ENCODE data around the gene XRCC5.
"Not testable (repeated sequence)": the region's sequence is repeated elsewhere in the genome, so short reads cannot be mapped to it uniquely, and the experiment has no call there.

XRCC5 gene

DNA sequence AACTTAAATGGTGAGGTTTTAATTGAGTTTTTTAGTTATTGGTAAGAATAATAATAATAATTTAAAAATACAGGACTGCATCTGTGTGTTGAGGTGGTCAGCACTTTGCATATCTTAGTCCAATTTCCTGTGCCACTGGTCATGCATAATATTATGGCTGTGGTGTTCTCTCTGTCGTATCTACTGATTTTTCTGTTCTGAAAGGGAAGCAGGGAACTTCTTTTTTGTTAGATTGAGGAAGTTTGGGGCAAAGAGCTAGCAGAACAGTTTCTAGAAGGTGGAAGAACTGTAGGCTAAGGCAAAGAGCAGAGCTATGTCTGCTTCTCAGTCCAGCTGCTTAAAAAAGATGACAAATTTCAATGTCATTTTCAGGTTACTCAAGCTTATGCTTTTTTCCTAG lies 74.3 kb downstream of the XRCC5 start:
- no peak for DNase-seq (ENCODE audit: low read depth, low spot score)
- H3K27ac ChIP-seq, result no peak overlapping the region

DNA sequence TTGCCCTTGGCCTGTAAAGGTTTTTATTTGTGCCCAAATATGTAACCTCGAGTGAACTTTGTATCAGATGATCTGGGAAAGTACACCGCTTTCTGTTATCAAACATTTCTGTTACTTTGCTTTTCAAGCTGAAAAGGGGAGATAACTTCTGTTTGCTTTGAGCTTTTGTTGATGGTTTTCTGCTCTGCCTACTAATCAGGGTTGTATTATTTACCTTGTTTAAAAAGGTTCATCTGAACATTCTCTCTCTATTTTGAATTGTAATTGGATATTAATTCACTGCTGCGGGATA lies 79.4 kb downstream of the XRCC5 start:
- H3K27ac ChIP-seq, result peak overlapping the region; percentile 37
- DNase-seq (ENCODE audit: low read depth, low spot score), result no peak

DNA sequence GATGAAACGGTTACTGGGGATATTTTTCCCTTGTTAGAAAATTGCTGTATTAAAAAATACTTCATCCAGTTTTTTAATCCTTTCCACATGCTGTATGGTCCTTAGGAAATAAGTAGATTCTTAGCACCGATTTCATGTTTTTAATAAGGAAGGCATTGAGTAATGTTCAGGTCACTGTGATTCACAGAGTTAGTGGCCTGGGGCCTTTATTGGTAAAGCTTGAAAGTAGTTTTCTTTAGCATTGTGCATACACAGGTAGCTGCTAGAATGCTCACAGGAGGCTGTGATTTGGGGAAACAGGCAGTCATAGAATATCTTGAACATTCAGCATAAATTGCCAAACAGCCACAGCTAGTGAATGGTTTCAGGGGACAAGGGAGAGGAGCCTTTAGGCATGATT lies 79.8 kb downstream of the XRCC5 start:
- peak; percentile 39 for DNase-seq (ENCODE audit: low read depth, low spot score)
- H3K27ac ChIP-seq, result peak overlapping the region; percentile 37

DNA sequence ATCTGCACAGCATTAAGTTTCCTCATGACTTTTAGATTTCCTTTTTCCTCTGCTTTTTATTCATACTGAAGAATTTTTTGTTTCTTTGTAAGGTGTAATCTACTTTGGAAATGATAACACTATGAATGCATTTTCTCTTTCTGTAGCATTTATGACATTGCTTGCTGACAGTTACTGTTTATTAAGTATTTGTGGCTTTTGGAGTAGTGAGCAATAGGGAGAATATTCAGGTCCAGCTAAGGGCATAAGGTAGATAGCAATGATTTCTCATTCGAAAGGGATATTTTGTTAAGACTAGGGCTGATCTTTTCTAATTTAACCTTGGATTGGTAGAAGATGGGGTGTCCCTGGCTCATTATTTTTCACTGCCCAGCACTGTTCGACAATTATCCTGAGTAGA lies 80.3 kb downstream of the XRCC5 start:
- H3K27ac ChIP-seq, result no peak overlapping the region
- no peak for DNase-seq (ENCODE audit: low read depth, low spot score)

DNA sequence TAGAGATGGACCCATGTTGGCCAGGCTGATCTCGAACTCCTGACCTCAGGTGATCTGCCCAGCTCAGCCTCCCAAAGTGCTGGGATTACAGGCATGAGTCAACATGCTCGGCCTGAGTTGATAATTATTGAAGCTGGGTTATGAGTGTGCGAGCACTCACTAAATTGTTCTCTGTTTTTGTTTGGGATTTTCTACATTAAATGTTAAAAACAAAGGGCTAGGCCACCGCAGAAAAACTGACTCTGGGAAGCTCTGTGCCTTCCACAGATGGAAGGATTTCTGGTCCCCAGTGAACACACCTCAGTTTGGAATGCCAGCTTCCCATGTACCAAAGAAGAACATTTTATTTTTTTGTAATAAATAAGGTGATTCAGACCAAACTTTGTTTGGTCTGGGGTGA lies 83.0 kb downstream of the XRCC5 start:
- H3K27ac ChIP-seq, result no peak overlapping the region
- no peak for DNase-seq (ENCODE audit: low read depth, low spot score)

DNA sequence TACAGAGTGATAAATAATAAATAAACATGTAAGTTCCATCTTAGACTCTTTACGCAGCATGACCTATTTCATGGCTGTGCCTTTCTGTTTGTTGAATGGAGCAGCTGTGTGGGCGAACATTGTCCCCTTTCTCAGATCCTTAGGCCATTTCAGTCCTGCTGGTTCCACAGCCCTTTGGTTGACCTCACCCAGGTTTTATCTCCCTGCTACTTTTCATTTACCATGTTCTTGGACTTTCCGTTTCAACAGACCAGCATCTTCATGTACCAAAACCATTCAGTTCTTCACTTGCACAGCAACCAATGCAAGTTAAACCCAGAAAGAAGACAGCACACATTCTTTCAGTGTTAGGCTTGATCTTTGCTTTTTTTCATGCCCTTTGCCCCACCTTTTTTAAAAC lies 83.8 kb downstream of the XRCC5 start:
- DNase-seq (ENCODE audit: low read depth, low spot score), result no peak
- H3K27ac ChIP-seq, result no peak overlapping the region

DNA sequence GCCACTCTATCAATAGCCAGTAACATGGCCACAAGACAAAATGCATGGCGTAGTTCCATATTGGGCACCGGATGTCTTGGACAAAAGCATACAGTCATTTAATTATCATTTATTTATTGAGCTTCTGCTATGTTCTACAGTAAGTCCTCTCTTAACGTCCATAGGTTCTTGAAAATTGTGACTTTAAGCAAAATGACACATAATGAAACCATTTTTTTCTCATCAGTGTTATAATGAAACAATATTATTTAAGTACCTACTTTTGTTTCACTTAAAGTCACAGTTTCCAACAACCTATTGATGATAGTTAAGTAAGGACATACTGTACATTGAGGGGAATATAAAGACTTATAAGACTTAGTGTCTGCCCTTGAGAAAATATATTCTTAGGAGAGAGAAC lies 84.9 kb downstream of the XRCC5 start:
- no peak for DNase-seq (ENCODE audit: low read depth, low spot score)

DNA sequence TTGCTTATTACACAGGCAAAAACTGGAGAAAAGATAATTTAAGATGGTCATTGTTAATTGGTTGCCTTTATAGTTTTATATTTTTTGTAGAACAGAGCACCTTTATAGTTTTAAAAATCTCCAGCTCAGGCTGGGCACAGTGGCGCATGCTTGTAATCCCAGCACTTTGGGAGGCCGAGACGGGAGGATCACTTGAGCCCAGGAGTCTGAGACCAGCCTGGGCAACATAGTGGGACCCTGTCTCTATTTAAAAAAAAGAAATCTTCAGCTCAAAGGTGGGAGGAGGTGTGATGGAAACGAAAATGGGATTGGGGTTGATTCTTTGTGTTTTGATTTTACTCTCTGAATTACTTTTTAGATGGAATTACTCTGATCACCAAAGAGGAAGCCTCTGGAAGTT lies 85.4 kb downstream of the XRCC5 start:
- H3K27ac ChIP-seq, result peak overlapping the region; percentile 51
- DNase-seq (ENCODE audit: low read depth, low spot score), result no peak

More for the DNA sequence above, 84.9 kb downstream of the XRCC5 start:
- no peak overlapping the region for H3K27ac ChIP-seq

DNA sequence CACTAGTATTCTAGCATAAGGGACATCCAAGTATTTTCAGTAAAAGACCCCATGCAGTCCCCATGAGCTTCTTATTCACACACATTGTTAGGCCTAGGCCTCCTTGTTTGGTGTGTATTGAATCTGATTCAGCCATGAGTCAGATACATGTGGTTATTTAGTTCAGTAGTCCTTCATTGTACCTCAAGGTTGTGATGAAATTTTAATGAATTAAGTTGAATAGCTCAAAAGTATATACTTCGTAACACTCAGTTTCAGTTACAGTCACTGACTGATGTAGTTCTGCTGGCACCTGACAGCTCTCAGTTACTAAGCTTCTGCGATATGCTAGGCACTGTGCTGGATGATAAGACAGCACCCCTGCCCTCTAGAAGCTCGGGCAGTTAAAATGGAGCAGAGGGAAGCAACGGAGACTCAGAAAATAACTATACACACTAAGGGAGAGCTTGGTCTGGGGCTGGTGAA lies 86.4 kb downstream of the XRCC5 start:
- peak; percentile 71 for DNase-seq (ENCODE audit: low read depth, low spot score)
- H3K27ac ChIP-seq, result peak overlapping the region; percentile 51

DNA sequence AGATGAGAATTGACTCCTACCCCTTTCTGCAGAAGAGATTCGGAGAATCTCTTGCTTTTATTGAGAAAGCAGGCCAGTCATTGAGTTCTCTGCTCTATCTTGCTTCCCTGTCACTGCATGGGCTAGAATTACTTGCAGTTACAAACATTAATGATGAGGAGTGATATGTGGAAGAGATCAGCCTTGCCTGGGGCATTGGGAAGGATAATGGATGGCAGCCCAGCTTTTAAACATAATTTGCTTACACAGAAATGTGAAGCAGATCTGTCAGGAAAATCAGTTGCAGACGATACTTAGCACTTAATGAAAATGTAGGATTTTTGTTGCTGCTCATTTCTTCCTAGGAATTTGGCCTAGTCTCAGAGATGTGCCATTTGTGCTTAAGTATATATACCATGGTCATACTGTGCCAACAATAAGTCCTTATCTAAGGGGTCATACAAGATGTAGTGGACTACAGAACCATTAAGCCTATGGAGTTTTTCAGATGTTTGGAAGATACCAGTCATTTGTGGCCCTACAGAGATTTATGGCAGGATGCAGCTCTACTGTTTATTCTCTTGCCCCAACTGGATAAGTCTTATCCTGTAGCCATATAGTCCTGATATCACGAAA lies 92.7 kb downstream of the XRCC5 start:
- H3K27ac ChIP-seq, result no peak overlapping the region
- DNase-seq (ENCODE audit: low read depth, low spot score), result no peak

DNA sequence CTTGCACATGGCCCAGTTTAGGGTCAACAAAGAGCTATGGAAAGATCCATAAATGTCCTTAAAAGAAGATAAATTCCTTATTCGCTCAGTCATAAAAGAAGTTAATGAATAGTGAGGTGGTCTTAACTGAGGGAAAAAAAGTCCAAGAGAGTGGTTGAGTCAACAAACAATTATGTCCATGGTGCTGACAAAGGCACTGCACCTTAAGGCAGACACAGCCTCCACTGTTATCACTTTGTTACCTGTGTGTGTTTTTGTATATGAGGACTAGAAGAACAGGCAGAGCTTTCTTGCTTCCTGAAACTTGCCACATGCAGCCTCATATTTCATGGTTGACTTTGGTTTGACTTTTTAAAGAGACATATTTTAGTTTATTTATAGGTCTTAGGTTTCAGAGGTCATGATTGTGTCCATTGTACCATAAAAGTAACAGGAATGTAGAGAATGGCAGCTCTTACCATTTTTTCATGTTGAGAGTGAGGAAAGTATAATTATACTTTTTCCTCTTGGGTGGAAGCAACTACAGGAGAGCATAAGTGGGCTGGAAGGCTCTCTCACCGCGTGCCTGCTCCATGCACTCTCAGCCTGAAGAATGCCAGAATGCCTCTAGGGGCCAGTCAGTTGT lies 93.6 kb downstream of the XRCC5 start:
- no peak overlapping the region for H3K27ac ChIP-seq
- no peak for DNase-seq (ENCODE audit: low read depth, low spot score)

DNA sequence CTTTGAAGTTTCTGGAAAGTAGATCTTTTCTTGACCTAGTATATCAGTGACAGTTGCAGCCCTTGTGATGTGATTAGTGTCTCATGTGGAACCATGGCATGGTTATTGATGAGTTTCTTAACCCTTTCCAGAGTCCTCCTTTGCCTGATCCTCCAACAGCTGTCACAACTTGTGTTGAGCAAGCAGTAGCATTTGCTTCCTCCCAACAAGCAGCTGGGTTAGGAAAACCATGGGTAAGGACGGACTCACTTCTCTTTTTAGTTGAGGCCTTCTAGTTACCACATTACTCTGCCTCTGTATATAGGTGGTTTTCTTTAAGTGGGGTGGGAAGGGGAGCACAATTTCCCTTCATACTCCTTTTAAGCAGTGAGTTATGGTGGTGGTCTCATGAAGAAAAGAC lies 96.3 kb downstream of the XRCC5 start:
- H3K27ac ChIP-seq, result no peak overlapping the region
- no peak for DNase-seq (ENCODE audit: low read depth, low spot score)

DNA sequence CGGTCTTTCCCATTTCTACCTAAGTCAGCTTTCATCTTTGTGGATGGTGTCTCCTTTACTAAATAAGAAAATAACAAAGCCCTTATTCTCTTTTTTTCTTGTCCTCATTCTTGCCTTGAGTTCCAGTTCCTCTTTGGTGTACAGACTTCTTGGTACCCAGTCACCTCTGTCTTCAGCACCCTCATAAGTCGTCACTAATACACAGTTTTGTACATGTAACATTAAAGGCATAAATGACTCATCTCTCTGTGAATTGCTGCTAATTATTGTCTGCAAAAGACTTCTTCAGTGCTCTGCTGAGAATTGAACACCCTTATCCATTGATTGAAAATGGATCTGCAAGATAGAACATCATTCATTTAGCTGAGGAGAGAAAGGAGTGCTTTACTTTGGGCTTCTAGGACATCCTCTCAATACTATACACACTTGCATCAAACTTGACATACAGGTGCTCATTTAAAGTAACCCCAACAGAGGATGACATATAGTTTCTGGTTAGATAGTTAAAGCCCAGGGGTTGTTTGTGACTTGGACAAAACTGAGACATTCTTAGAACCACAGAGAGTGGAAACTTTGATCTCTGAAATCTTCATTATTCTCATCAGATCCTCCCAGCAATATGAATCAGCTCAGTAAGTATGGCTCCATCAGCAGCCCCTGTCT lies 97.0 kb downstream of the XRCC5 start:
- H3K27ac ChIP-seq, result no peak overlapping the region
- DNase-seq (ENCODE audit: low read depth, low spot score), result no peak

DNA sequence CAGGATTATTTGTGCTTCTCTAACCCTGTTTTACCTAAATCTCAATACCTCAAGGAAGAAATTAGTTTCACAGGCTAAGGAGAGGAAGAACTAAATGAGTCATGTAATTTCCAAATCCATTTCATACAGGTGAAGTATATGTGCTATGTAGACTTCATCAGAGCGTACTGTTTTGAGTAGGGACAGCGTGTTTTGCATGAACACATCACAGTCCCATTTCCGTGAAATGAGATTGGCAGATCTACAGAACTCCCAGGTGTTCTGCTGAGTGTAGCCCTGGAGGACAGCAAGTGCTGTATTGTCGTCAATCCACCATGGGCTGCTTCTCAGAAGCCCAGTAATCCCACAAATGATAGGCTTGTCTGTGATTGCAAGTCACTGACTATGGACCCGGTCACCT lies 97.7 kb downstream of the XRCC5 start:
- no peak overlapping the region for H3K27ac ChIP-seq
- no peak for DNase-seq (ENCODE audit: low read depth, low spot score)

DNA sequence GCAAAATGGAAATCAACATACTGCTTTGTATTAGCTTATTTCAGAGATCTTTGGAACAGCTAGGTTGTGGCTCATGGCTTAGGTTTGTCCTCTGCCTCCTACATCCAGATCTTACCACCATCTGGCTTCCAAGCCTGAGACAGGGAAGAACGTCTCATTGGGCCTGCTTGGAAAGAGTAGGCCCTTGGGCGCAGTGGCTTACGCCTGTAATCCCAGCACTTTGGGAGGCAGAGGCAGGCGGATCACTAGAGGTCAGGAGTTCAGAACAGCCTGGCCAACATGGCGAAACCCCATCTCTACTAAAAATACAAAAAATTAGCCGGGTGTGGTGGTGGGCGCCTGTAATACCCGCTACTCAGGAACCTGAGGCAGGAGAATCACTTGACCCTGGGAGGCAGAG lies 99.5 kb downstream of the XRCC5 start:
- DNase-seq (ENCODE audit: low read depth, low spot score); H3K27ac ChIP-seq: not testable (repeated sequence)

DNA sequence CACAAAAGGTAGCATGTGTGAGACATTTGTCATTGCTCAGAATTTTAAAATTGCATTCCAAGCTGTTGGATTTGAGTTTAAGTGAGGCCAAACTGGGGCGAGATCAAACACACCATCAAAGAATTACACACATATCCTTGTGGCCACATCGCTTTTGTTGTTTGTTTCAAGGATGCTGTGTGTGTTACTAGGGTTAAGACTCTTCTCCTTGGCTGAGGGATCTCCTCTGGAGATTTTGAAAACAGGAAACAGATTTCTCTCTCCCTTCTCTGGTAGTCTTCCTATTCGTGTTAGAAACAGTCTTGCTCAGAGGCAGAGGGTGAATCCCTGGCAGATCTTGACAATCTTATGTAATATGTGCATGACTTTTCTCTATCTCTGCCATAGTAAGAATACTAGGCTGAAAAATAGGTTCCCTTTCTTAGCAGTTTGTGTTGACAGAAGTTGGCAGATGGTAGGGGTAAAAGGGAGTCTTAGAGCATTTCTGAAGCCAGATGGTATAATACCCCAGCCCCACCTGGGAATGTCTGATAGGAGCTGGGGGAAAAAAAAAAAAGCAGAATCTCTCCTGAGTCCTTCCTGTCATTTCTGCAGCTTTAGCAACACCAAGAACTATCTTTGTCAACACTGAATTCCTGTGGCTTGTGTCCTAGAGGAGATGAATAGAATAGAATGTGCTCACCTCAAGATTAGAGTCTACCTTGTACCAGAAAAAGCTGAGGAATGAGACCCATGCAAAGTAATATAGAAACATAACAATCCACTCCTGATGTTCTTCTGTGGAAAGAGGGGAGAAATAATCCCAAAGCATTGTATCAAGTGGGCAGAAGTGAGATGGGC lies 101.8 kb downstream of the XRCC5 start:
- DNase-seq (ENCODE audit: low read depth, low spot score), result no peak
- peak overlapping the region; percentile 5 for H3K27ac ChIP-seq

DNA sequence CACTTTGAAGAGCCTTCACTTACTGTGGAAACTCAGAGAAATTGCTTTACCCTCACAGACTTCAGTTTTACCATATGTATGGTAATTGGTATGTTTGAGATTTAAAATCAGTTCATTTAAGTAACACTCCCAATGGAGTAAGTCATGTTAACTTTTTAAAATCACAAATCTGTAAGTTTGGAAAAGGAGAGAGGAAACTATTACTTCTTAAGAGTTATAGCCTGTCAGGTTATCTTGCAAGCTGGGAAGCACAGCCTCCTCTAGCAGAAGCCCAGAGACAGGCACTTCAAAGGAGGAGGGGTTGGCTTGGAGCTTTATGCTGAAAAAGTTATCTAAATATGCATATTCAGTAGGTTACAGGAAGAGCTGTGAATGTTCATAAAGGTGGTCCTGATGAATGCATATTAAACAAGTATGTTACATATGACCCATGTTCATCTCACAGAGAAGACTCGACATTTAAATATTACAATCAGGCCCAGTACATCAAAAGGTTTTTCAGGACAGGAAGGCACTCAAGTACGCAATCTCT lies 102.5 kb downstream of the XRCC5 start:
- no peak for DNase-seq (ENCODE audit: low read depth, low spot score)
- no peak overlapping the region for H3K27ac ChIP-seq

DNA sequence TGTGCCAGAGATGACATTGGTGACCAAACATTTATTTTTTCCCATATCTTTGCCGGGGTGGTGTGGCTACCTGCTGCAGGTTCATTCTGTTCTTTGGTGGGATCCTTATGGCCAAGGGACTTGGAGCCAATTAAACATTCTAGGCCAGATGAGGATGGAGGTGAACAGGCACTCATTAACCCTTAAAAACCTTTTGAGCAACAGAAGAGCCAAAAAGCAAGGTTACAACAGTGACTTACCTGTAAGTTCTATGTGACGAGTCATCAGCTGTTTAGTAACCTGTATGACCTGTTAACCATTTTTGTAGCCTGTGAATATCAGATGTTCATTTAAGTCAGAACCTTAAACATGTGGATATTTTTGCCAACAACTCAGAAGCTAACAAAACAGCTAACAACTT lies 105.6 kb downstream of the XRCC5 start:
- DNase-seq (ENCODE audit: low read depth, low spot score), result no peak
- peak overlapping the region; percentile 22 for H3K27ac ChIP-seq

DNA sequence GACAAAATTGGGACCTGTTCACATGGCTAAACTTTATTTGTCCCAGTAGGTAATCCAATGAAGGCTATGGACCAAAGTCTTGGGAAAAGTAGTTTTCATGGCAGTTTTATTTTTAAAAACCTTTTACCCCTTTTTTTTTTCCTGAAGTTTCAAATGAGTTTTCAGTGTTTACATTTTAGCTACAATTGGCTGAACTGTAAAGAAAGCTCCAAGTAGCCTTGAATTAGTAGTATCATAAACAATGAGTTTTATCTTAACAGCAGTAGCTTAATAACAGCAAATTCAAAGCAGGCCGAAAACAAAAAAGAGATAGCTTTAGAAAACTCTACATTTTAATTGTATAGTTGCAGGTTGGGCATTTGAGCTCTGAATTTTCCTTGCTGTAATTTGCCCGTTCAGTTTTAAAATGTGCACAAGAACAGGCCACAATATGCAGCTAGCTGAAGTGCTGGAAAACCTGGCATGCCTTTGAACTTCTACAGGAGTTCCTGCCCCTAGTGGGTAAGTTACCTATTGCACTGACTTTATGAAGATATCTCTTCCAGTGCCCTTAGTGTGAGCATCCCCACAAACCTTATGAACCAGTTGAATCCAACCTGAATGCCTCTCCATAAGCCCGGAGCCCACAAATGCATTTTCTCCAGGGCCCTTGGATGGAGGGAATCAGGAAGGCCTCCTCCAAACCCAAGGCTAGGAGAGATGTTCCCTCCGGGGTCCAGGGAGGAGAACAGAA lies 106.7 kb downstream of the XRCC5 start:
- peak overlapping the region; percentile 83 for H3K27ac ChIP-seq
- no peak for DNase-seq (ENCODE audit: low read depth, low spot score)
